ENCODE measurements around the gene PSMC3IP. TPM values are rescaled to one million over a fixed set of nuclear protein-coding genes. Genes with fewer than 3 reads are reported as not detected.

Gene PSMC3IP
- total RNA-seq, 1 experiment from 2014 or later, result 17.1 TPM

Other genes with a start within 250 kb of the PSMC3IP start
- gene STAT3, start 189.3 kb downstream of the PSMC3IP start, total RNA-seq (2014; rRNA removed; shearing (Covaris generic)), result 34.4 and 34.6 TPM in 2 replicates
- 64.0 and 70.4 TPM in 2 replicates for gene CAVIN1, start 154.5 kb downstream of the PSMC3IP start, total RNA-seq (2014; rRNA removed; shearing (Covaris generic))
- 19.5 and 25.7 TPM in 2 replicates for gene ATP6V0A1, start 118.9 kb downstream of the PSMC3IP start, total RNA-seq (2014; rRNA removed; shearing (Covaris generic))
- 15.1 and 15.3 TPM in 2 replicates for gene NAGLU, start 41.5 kb downstream of the PSMC3IP start, total RNA-seq (2014; rRNA removed; shearing (Covaris generic))
- 0.37 and 0.38 TPM in 2 replicates for gene HSD17B1, start 24.8 kb downstream of the PSMC3IP start, total RNA-seq (2014; rRNA removed; shearing (Covaris generic))
- gene COASY, start 15.6 kb downstream of the PSMC3IP start, total RNA-seq (2014; rRNA removed; shearing (Covaris generic)), result 36.5 and 38.1 TPM in 2 replicates
- 35.0 and 41.4 TPM in 2 replicates for gene MLX, start 10.6 kb downstream of the PSMC3IP start, total RNA-seq (2014; rRNA removed; shearing (Covaris generic))
- 32.2 and 35.5 TPM in 2 replicates for gene RETREG3, start 31.6 kb upstream of the PSMC3IP start, total RNA-seq (2014; rRNA removed; shearing (Covaris generic))
- 62.1 and 78.8 TPM in 2 replicates for gene TUBG1, start 32.0 kb upstream of the PSMC3IP start, total RNA-seq (2014; rRNA removed; shearing (Covaris generic))
- gene TUBG2, start 81.6 kb upstream of the PSMC3IP start, total RNA-seq (2014; rRNA removed; shearing (Covaris generic)), result 10.2 and 11.5 TPM in 2 replicates
- 18.3 and 19.4 TPM in 2 replicates for gene PLEKHH3, start 99.3 kb upstream of the PSMC3IP start, total RNA-seq (2014; rRNA removed; shearing (Covaris generic))
- 0.30 and 0.66 TPM in 2 replicates for gene CCR10, start 104.1 kb upstream of the PSMC3IP start, total RNA-seq (2014; rRNA removed; shearing (Covaris generic))
- 6.7 and 6.8 TPM in 2 replicates for gene CNTNAP1, start 104.8 kb upstream of the PSMC3IP start, total RNA-seq (2014; rRNA removed; shearing (Covaris generic))
- gene EZH1, start 167.3 kb upstream of the PSMC3IP start, total RNA-seq (2014; rRNA removed; shearing (Covaris generic)), result 21.0 and 33.8 TPM in 2 replicates
- gene RAMP2, start 183.5 kb upstream of the PSMC3IP start, total RNA-seq (2014; rRNA removed; shearing (Covaris generic)), result 0.63 and 0.74 TPM in 2 replicates
- 98.9 and 99.5 TPM in 2 replicates for gene VPS25, start 195.7 kb upstream of the PSMC3IP start, total RNA-seq (2014; rRNA removed; shearing (Covaris generic))
- gene WNK4, start 202.9 kb upstream of the PSMC3IP start, total RNA-seq (2014; rRNA removed; shearing (Covaris generic)), result 0.61 and 0.64 TPM in 2 replicates
- gene COA3, start 221.0 kb upstream of the PSMC3IP start, total RNA-seq (2014; rRNA removed; shearing (Covaris generic)), result 53.0 and 64.3 TPM in 2 replicates
- 0.17 and 0.98 TPM in 2 replicates for gene CNTD1, start 221.1 kb upstream of the PSMC3IP start, total RNA-seq (2014; rRNA removed; shearing (Covaris generic))
- gene BECN1, start 246.6 kb upstream of the PSMC3IP start, total RNA-seq (2014; rRNA removed; shearing (Covaris generic)), result 80.6 and 88.8 TPM in 2 replicates